Measurements from ENCODE around the gene PPM1F. TPM values are rescaled to one million over a fixed set of nuclear protein-coding genes. Genes with fewer than 3 reads are reported as not detected.

Gene PPM1F
- total and polyA plus RNA-seq, 10 of the 15 experiments (the other 5 are each of a cell fraction or from before 2014, with no cell fraction given), result 0.55 to 26.3 (median 9.7) TPM

GRCh38 chr22:21998595-21999247, 46.1 kb upstream of the PPM1F start (continued):
- no peak for TF ChIP-seq NRF1 (conservative IDR thresholded peaks at IDR 0.05; ENCODE audit: low read depth, low read length)

DNA sequence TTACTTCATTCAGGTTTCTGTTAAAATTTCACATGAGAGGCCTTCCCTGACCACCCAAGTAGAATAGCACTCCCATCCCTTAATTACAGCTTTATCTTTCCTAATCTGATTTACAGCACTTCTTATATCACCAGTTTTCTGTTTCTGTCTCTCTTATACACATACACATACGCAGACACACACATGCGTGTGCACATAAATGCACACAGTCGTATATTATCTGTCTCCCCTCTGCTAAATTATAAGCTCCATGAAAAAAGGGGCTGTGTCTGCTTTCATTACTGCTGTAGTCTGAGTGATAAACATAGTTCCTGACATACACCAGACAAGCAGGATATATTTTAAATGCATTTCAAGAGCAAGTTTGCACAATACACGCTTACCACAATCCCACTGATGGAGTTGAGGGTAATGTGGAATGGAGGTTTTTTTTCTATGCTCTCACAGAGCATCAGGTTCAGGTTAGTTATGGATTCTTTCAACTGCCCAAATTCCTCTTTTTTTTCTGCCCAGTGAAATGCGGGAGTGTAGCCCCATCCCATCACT, 43.6 kb upstream of the PPM1F start:
- CTCF ChIA-PET, result interaction anchor here (1.0 kb wide), 1 partner anchor 10 kb away, joined by 3 read pairs; no protein-coding TSS in a partner anchor
- TF ChIP-seq TARDBP (IDR thresholded peaks at IDR 0.05; ENCODE audit: borderline replicate concordance), result no peak
- no peak for TF ChIP-seq SMAD5 (IDR thresholded peaks at IDR 0.05; ENCODE audit: low read depth)
- no peak for TF ChIP-seq TCF7 (IDR thresholded peaks at IDR 0.05; ENCODE audit: borderline replicate concordance)
- no peak for TF ChIP-seq SP1 (IDR thresholded peaks at IDR 0.05; ENCODE audit: low read depth, low read length)
- Histone ChIP-seq H3K79me2 (ENCODE audit: control insufficient read depth, insufficient read depth, low read length) (no peaks in the 10 kb centered on the region), H3K27me3 (replicated peaks in 1 of 2; ENCODE audit: control insufficient read depth in 2 of 2, insufficient read depth in 2 of 2, low read length in 1 of 2) (no peaks in the 10 kb centered on the region), H3K27ac (ENCODE audit: control insufficient read depth, insufficient read depth) (no peak overlapping the region), H2AFZ (ENCODE audit: control insufficient read depth, low read depth, low read length) (no peak overlapping the region), H3K36me3 (ENCODE audit: control insufficient read depth in 2 of 2, insufficient read depth in 2 of 2, low read length in 1 of 2) (no peaks in the 10 kb centered on the region), H4K20me1 (ENCODE audit: control insufficient read depth, insufficient read depth) (no peaks in the 10 kb centered on the region), H3K9ac (ENCODE audit: control insufficient read depth, insufficient read depth, low read length) (no peak overlapping the region), H3K4me3 (no peak overlapping the region), H3K4me1 (ENCODE audit: control insufficient read depth, insufficient read depth, low read length) (no peaks in the 10 kb centered on the region), H3K4me2 (ENCODE audit: control insufficient read depth, insufficient read depth) (no peak overlapping the region), H3K9me3 (replicated peaks; ENCODE audit: control insufficient read depth, insufficient read depth, low read length) (no peaks in the 10 kb centered on the region)
- 85% methylated on average over 5 of the region's 5 CpGs for WGBS (ENCODE audit: insufficient coverage, insufficient replicate concordance, low lambda C conversion rate, missing lambda C conversion rate)
- DNase-seq (ENCODE audit: low read depth, low spot score), result no peak
- in situ Hi-C loops (cut with MboI) (no loop called here), intact Hi-C loops (cut with micrococcal nuclease; ENCODE audit: unreplicated experiment) (no loop called here)
- POLR2A ChIA-PET, result no interaction called here
- SMC1A ChIA-PET (ENCODE audit: uncharacterized antibody, unreplicated experiment), result interaction anchor here (1.4 kb wide), 1 partner anchor 10 kb away, joined by 5 read pairs; no protein-coding TSS in a partner anchor
- ATAC-seq, result no peak
- no peak for FAIRE-seq
- no TSS peak for BruUV-seq (replicated peaks)
- RAD21 ChIA-PET (ENCODE audit: unreplicated experiment), result no interaction called here

DNA sequence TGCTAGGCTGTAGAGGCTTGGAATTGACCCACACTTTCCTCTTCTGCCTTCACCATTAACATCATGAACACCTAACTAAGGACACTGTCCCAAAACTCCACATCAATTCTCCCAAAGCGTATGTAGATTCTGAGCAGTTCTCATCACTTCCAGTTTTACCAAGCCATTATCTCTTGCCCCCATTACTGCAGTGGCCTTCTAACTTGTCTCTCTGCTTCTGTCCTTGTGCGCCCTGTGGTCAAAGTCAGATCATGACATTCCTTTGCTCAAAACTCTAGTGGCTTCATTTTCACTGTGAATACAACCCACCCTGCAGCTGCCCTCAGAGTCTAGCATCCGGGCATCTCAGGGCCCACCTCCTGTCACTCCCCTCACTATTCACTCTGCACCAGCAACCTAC, 43.0 kb upstream of the PPM1F start:
- no peaks in the 10 kb centered on the region for H3K9me3 ChIP-seq (replicated peaks; ENCODE audit: control insufficient read depth, insufficient read depth, low read length)
- no peak overlapping the region for H2AFZ ChIP-seq (ENCODE audit: control insufficient read depth, low read depth, low read length)
- H3K27ac ChIP-seq (ENCODE audit: control insufficient read depth, insufficient read depth), result no peak overlapping the region
- ATAC-seq (no peak), FAIRE-seq (no peak), DNase-seq (ENCODE audit: low read depth, low spot score) (no peak)
- no peaks in the 10 kb centered on the region for H4K20me1 ChIP-seq (ENCODE audit: control insufficient read depth, insufficient read depth)
- in situ Hi-C loops (cut with MboI), result no loop called here
- no peak for TF ChIP-seq ZNF384 (IDR thresholded peaks at IDR 0.05; ENCODE audit: borderline replicate concordance, low read depth, low read length)
- TF ChIP-seq EGR1 (IDR thresholded peaks at IDR 0.05; ENCODE audit: borderline replicate concordance in 1 of 2, low read depth in 2 of 2, low read length in 2 of 2), result no peak
- no peak for TF ChIP-seq SRF (IDR thresholded peaks at IDR 0.05; ENCODE audit: low read depth in 2 of 2, low read length in 2 of 2)
- no peak for TF ChIP-seq MEF2A (IDR thresholded peaks at IDR 0.05; ENCODE audit: insufficient read depth, low read depth, low read length)
- H3K79me2 ChIP-seq (ENCODE audit: control insufficient read depth, insufficient read depth, low read length), result no peaks in the 10 kb centered on the region
- BruUV-seq (replicated peaks), result no TSS peak
- WGBS (ENCODE audit: insufficient coverage, insufficient replicate concordance, low lambda C conversion rate, missing lambda C conversion rate), result 78% methylated on average over 3 of the region's 3 CpGs
- H3K4me2 ChIP-seq (ENCODE audit: control insufficient read depth, insufficient read depth), result no peak overlapping the region
- intact Hi-C loops (cut with micrococcal nuclease; ENCODE audit: unreplicated experiment), result no loop called here
- H3K4me3 ChIP-seq, result no peak overlapping the region
- H3K9ac ChIP-seq (ENCODE audit: control insufficient read depth, insufficient read depth, low read length), result no peak overlapping the region
- ChIA-PET CTCF (interaction anchor here (1.0 to 1.7 kb wide), 2 partner anchors 10 to 11 kb away, joined by 3 to 5 read pairs; no protein-coding TSS in a partner anchor), SMC1A (ENCODE audit: uncharacterized antibody, unreplicated experiment) (no interaction called here), RAD21 (ENCODE audit: unreplicated experiment) (no interaction called here), POLR2A (no interaction called here)
- no peaks in the 10 kb centered on the region for H3K27me3 ChIP-seq (replicated peaks in 1 of 2; ENCODE audit: control insufficient read depth in 2 of 2, insufficient read depth in 2 of 2, low read length in 1 of 2)
- H3K36me3 ChIP-seq (ENCODE audit: control insufficient read depth in 2 of 2, insufficient read depth in 2 of 2, low read length in 1 of 2), result no peaks in the 10 kb centered on the region
- no peaks in the 10 kb centered on the region for H3K4me1 ChIP-seq (ENCODE audit: control insufficient read depth, insufficient read depth, low read length)

All from GM12878 (cell line).